K562 (cell line): ENCODE data around the gene VSX2. TPM values are rescaled to one million over a fixed set of nuclear protein-coding genes. Genes with fewer than 3 reads are reported as not detected.

ENCODE experiments used
- ATAC-seq: fragments of 200-7000 bp; cut with Tn5 transposase; 3 replicates; pipeline ENCODE4 v1.9.1; 2020; ENCODE audit warnings: moderate library complexity
- BruUV-seq: library from RNA; stranded (reverse); fragments of 400-500 nt; replicated peaks from 2 replicates; lab custom pipeline; 2021; lab: Mats Ljungman, UMichigan
- CTCF ChIA-PET: fragments of 300-600 bp; formaldehyde crosslinking; extraction: SDS; loops from one replicate; lab custom pipeline; 2021; ENCODE audit warnings: low intra/inter-chr PET ratio; lab: Yijun Ruan, JAX
- POLR2A ChIA-PET: fragments of 300-600, 350-650 bp; sonication (Branson Sonifier 250); formaldehyde crosslinking; extraction: SDS; loops from one replicate; lab custom pipeline; 2021; ENCODE audit warnings: antibody characterized with exemption, inconsistent platforms; lab: Yijun Ruan, JAX
- DNase-seq, 4 experiments: peaks; one replicate each; pipeline versions ENCODE4 v3.0.0 to v3.0.0-alpha.2; 2011 to 2018; ENCODE audit warnings: low spot score in 3 of 4, mixed read lengths in 3 of 4; ENCODE audit errors: extremely low read depth in 1 of 4
- FAIRE-seq: peaks from 2 replicates; lab custom pipeline; 2011; peaks lifted over from hg19 to GRCh38; lab: Jason Lieb, UNC
- H2AFZ ChIP-seq: 2 replicates; pipeline ENCODE4 v1.6.0; 2011; ENCODE audit warnings: low read depth, low read length, control low read depth, inconsistent platforms
- H3K27ac ChIP-seq: fragments of 200-600 bp; 3 replicates; pipeline ENCODE4 v1.8.0; 2011; ENCODE audit warnings: low read depth, mild to moderate bottlenecking, control low read depth, inconsistent platforms, low read length, moderate library complexity, mixed read lengths; ENCODE audit errors: extremely low read depth
- H3K27me3 ChIP-seq, 2 experiments: fragments of 300-600 bp in 1 of 2; 2 replicates in 1 of 2; 3 replicates in 1 of 2; pipeline versions ENCODE4 v1.6.0 to v1.8.0; 2011; ENCODE audit warnings: inconsistent platforms in 2 of 2, low read length in 2 of 2, mild to moderate bottlenecking in 1 of 2, mixed read lengths in 1 of 2, moderate library complexity in 1 of 2; ENCODE audit not compliant: control insufficient read depth in 2 of 2, insufficient read depth in 2 of 2
- H3K36me3 ChIP-seq: fragments of 300-600 bp; 3 replicates; pipeline ENCODE4 v1.8.0; 2011; ENCODE audit warnings: mild to moderate bottlenecking, low read length, inconsistent platforms; ENCODE audit not compliant: control insufficient read depth, insufficient read depth
- H3K4me1 ChIP-seq, 2 experiments: fragments of 200-600 bp in 1 of 2; replicated peaks in 1 of 2; 2 replicates in 1 of 2; 3 replicates in 1 of 2; pipeline versions ENCODE4 v1.5.1 to v1.8.0; 2011; ENCODE audit warnings: inconsistent platforms in 2 of 2, low read length in 2 of 2, mild to moderate bottlenecking in 1 of 2, mixed read lengths in 1 of 2, moderate library complexity in 1 of 2; ENCODE audit not compliant: control insufficient read depth in 2 of 2, insufficient read depth in 2 of 2
- H3K4me2 ChIP-seq: 2 replicates; pipeline ENCODE4 v1.6.1; 2011; ENCODE audit warnings: low read length, control low read depth, inconsistent platforms, mixed read lengths; ENCODE audit not compliant: insufficient read depth
- H3K4me3 ChIP-seq: fragments of 200-600 bp; sonication (generic), shearing (Covaris generic); 2 replicates; pipeline ENCODE4 v1.5.1; 2016; ENCODE audit warnings: control low read depth, inconsistent platforms
- H3K79me2 ChIP-seq: fragments of 200-600 bp; 3 replicates; pipeline ENCODE4 v1.8.0; 2011; ENCODE audit warnings: low read length, inconsistent platforms; ENCODE audit not compliant: control insufficient read depth, insufficient read depth
- H3K9ac ChIP-seq, 2 experiments: 2 replicates each; pipeline versions ENCODE4 v1.6.0 to v1.6.1; 2011; ENCODE audit warnings: low read depth in 2 of 2, low read length in 2 of 2, control low read depth in 1 of 2, inconsistent platforms in 1 of 2, mild to moderate bottlenecking in 1 of 2, mixed read lengths in 1 of 2; ENCODE audit not compliant: insufficient read depth in 1 of 2
- H3K9me1 ChIP-seq: one replicate; pipeline ENCODE4 v1.6.0; 2011; ENCODE audit warnings: inconsistent platforms, mild to moderate bottlenecking, low read length, moderate library complexity; ENCODE audit not compliant: control insufficient read depth, insufficient read depth
- H3K9me3 ChIP-seq: replicated peaks from 2 replicates; pipeline ENCODE4 v1.5.1; 2011; ENCODE audit warnings: low read depth, low read length, inconsistent platforms; ENCODE audit not compliant: control insufficient read depth, insufficient read depth
- H4K20me1 ChIP-seq: replicated peaks from 2 replicates; pipeline ENCODE4 v1.6.1; 2011; ENCODE audit warnings: low read length, inconsistent platforms, mixed read lengths; ENCODE audit not compliant: control insufficient read depth, insufficient read depth
- EGR1 ChIP-seq: fragments of 450-650 bp; conservative IDR thresholded peaks from 2 replicates; pipeline ENCODE4 v1.6.1; 2017; ENCODE audit warnings: mild to moderate bottlenecking
- FOXK2 ChIP-seq, 2 experiments: fragments of 450-650 bp; IDR thresholded peaks in 1 of 2; conservative IDR thresholded peaks in 1 of 2; 2 replicates each; pipeline ENCODE4 v1.6.1; 2016; ENCODE audit warnings: low read depth in 2 of 2, mild to moderate bottlenecking in 1 of 2
- PHF21A ChIP-seq: fragments of 450-650 bp; IDR thresholded peaks from 2 replicates; pipeline ENCODE4 v1.6.1; 2017; ENCODE audit warnings: low read depth, borderline replicate concordance
- SPI1 ChIP-seq: IDR thresholded peaks from 2 replicates; pipeline ENCODE4 v1.6.1; 2011; ENCODE audit warnings: low read depth, low read length, control low read depth, borderline replicate concordance
- ZNF384 ChIP-seq: IDR thresholded peaks from 2 replicates; pipeline ENCODE4 v1.6.1; 2012; ENCODE audit warnings: low read depth, low read length, improper control_type of control experiment
- ZNF740 ChIP-seq, 3 experiments: fragments of 200-800 bp in 1 of 3; sonication (Bioruptor generic) in 1 of 3; sonication (generic) in 1 of 3; formaldehyde crosslinking in 1 of 3; IDR thresholded peaks; 2 replicates each; pipeline versions ENCODE4 v1.6.1 to v1.8.0; 2016 to 2022; ENCODE audit warnings: mild to moderate bottlenecking in 2 of 3, missing compliant biosample characterization in 2 of 3, missing genetic modification characterization in 2 of 3, missing genetic modification reagents in 1 of 3
- WGBS: fragments of 100-300 bp; shearing (Covaris generic); methylation state at CpG from one replicate; pipeline ENCODE4 v1.1.6; 2016; ENCODE audit warnings: low coverage, mixed read lengths; ENCODE audit not compliant: insufficient coverage; ENCODE audit errors: missing lambda C conversion rate; 5-methylcytosine and 5-hydroxymethylcytosine counted together
- in situ Hi-C: fragments of 300-500 bp; cut with MboI; formaldehyde crosslinking; loops from 4 replicates; pipeline ENCODE4 v1.15.0; 2018; ENCODE audit warnings: inconsistent platforms, mixed read lengths
- intact Hi-C: fragments of 100-400 bp; cut with micrococcal nuclease; formaldehyde crosslinking; loops from 2 replicates; pipeline ENCODE4 v1.14.2; 2022
- polyA plus RNA-seq, 8 experiments: library from polyadenylated mRNA; depleted of rRNA in 4 of 8; stranded (reverse) in 5 of 8; unstranded in 3 of 8; fragments of >200 nt; fragmentation: Nextera tagmentation in 2 of 8; fragmentation: Illumina TruSeq in 1 of 8; extraction: Ambion mirVana in 2 of 8; extraction: Trizol in 1 of 8; gene quantifications; 2 replicates each; pipeline versions ENCODE4 v1.2.1 to v1.2.3, GENCODE V29; 2011 to 2014; ENCODE audit warnings: inconsistent platforms in 1 of 8, missing spikeins in 1 of 8
- total RNA-seq, 7 experiments: library from RNA; depleted of rRNA in 6 of 7; stranded (reverse); fragments of >200 nt in 6 of 7; fragmentation: Illumina TruSeq in 2 of 7; extraction: Trizol in 2 of 7; gene quantifications; 2 replicates each; pipeline versions ENCODE4 v1.2.1 to v1.2.3, GENCODE V29; 2011 to 2021; ENCODE audit warnings: low replicate concordance in 1 of 7
- TF ChIP-seq, protein P1 (sequence below), 3 experiments: IDR thresholded peaks in 2 of 3; conservative IDR thresholded peaks in 1 of 3; 2 replicates each; pipeline ENCODE4 v1.5.1; 2011 to 2012; ENCODE audit warnings: low read length in 3 of 3, mild to moderate bottlenecking in 3 of 3, control low read depth in 2 of 3, improper control_type of control experiment in 1 of 3, inconsistent platforms in 1 of 3, low read depth in 1 of 3, mixed read lengths in 1 of 3, moderate library complexity in 1 of 3; ENCODE audit not compliant: insufficient read depth in 2 of 3
- TF ChIP-seq, protein P2 (sequence below): fragments of 250-450 bp; sonication (Bioruptor Pico); IDR thresholded peaks from 2 replicates; pipeline ENCODE4 v1.9.0; 2021; ENCODE audit warnings: mild to moderate bottlenecking

Gene VSX2
- total and polyA plus RNA-seq, 9 of the 15 experiments (the other 6 are each of a cell fraction or from before 2014, with no cell fraction given), result 0.04 TPM; not detected in 8

- H3K9me3 ChIP-seq, result no peaks in the 10 kb centered on the region
- in situ Hi-C loops, result no loop called here
- ATAC-seq (peak; percentile 87), FAIRE-seq (peak; percentile 71), DNase-seq (peak; percentile 34 to 48 (median 40))
- whole genome bisulfite sequencing, result 0% methylated on average over 6 of the region's 6 CpGs
- no peaks in the 10 kb centered on the region for H3K27me3 ChIP-seq
- H3K9ac ChIP-seq, result peak overlapping the region; percentile 67 to 91
- TF ChIP-seq ZNF384 (0 out of 2 replicates have a peak, but pooled peaks have one; percentile 25), EGR1 (peak; percentile 35; the same call in 1 of the 2 replicates), SPI1 (peak; percentile 42; the same call in 1 of the 2 replicates), ZNF740 (CRISPR knock-in tag; IDR thresholded peaks at IDR 0.05) (no peak), ZNF740 (tag; IDR thresholded peaks at IDR 0.05) (peak in 1 of 2 experiments; percentile 24; a peak in 1 of 4 replicates), PHF21A (no peak), FOXK2 (conservative IDR thresholded peaks at IDR 0.05 in 1 of 2, IDR thresholded peaks at IDR 0.05 in 1 of 2; ENCODE audit: low read depth in 2 of 2) (peak; percentile 24 to 30; a peak in 1 of 4 replicates)
- TF ChIP-seq, protein P1, sequence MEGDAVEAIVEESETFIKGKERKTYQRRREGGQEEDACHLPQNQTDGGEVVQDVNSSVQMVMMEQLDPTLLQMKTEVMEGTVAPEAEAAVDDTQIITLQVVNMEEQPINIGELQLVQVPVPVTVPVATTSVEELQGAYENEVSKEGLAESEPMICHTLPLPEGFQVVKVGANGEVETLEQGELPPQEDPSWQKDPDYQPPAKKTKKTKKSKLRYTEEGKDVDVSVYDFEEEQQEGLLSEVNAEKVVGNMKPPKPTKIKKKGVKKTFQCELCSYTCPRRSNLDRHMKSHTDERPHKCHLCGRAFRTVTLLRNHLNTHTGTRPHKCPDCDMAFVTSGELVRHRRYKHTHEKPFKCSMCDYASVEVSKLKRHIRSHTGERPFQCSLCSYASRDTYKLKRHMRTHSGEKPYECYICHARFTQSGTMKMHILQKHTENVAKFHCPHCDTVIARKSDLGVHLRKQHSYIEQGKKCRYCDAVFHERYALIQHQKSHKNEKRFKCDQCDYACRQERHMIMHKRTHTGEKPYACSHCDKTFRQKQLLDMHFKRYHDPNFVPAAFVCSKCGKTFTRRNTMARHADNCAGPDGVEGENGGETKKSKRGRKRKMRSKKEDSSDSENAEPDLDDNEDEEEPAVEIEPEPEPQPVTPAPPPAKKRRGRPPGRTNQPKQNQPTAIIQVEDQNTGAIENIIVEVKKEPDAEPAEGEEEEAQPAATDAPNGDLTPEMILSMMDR (IDR thresholded peaks at IDR 0.05 in 2 of 3, conservative IDR thresholded peaks at IDR 0.05 in 1 of 3; ENCODE audit: insufficient read depth in 2 of 3, low read depth in 1 of 3, low read length in 3 of 3), result peak; percentile 50 to 63 (median 51); a peak in 5 of 6 replicates
- TF ChIP-seq, protein P2, sequence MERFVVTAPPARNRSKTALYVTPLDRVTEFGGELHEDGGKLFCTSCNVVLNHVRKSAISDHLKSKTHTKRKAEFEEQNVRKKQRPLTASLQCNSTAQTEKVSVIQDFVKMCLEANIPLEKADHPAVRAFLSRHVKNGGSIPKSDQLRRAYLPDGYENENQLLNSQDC (CRISPR knock-in tag), result no peak
- peak overlapping the region; percentile 75 for H3K4me3 ChIP-seq
- POLR2A ChIA-PET, result interaction anchor here (0.6 to 1.0 kb wide), 2 partner anchors 21 to 603 kb away, joined by 5 to 6 read pairs; no protein-coding TSS in a partner anchor
- H3K4me2 ChIP-seq, result peak overlapping the region; percentile 84
- intact Hi-C loops, result no loop called here
- peaks cover 0 to 7% of the 10 kb centered on the region in 2 experiments; a peak in 3 of 5 replicates for H3K4me1 ChIP-seq
- H3K27ac ChIP-seq, result peak overlapping the region; percentile 57
- peaks cover 19% of the 10 kb centered on the region for H3K79me2 ChIP-seq
- peaks cover 15% of the 10 kb centered on the region; the same call in 2 of the 3 replicates for H3K36me3 ChIP-seq
- no peaks in the 10 kb centered on the region for H3K9me1 ChIP-seq
- peak overlapping the region; percentile 90 for H2AFZ ChIP-seq
- CTCF ChIA-PET, result no interaction called here
- no TSS peak for BruUV-seq
- no peaks in the 10 kb centered on the region for H4K20me1 ChIP-seq
Measured at GRCh38 chr14:74302152-74302628, 62.9 kb downstream of the VSX2 start.
